Measurements from ENCODE around the gene FMNL3.

Gene FMNL3

DNA sequence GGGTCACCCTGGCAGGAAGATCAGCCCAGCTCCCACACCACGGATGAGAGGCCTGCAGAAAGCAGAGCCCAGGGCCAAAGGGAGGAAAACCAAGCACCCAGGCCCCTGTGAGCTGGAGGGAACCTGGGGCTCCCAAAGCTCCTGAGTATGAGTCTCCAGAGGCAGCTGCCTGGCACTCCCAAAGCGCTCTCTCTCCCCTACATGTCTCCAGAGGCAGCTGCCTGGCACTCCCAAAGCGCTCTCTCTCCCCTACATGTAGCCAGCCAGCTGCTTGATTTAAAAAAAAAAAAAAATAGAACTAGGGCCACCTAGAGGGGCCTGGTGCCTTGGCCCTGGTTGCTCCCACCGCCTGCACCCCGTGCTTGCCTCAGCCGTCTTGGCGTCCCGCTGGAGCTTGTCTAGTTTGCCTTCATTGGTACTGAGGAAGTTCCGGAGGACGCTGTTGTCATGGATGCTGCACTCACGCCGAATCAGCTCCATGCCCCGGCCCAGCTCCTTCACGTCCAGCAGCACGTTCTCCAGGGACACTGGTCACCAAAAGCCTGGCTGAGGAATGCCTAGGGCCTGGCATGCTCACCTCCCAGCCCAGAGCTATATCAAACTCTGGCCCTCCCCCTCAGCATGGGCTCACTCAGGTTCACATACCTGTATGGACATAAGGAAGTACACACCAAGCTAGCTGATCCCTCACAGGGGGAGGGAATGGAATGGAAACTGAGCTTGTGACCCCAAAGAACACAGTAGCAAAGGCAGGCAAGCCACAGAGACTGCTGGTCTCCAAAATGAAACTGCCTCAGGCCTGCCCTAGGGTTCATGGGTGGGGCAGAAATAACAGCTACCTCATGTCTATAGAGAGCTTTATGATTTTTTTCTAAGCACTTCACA lies 59.1 kb downstream of the FMNL3 start:
- DNase-seq (ENCODE audit: low read depth) = no peak
- TF ChIP-seq CTCF (conservative IDR thresholded peaks at IDR 0.05; ENCODE audit: control insufficient read depth, insufficient read depth, low read depth, low read length) = no peak
- H3K4me3 ChIP-seq (ENCODE audit: control insufficient read depth, low read depth, low read length) = no peak overlapping the region

- TF ChIP-seq CTCF (conservative IDR thresholded peaks at IDR 0.05; ENCODE audit: control insufficient read depth, insufficient read depth, low read depth, low read length) = no peak
- no peak overlapping the region for H3K4me3 ChIP-seq (ENCODE audit: control insufficient read depth, low read depth, low read length)
- no peak for DNase-seq (ENCODE audit: low read depth)
Measured at GRCh38 chr12:49646871-49647654, 60.1 kb downstream of the FMNL3 start.

DNA sequence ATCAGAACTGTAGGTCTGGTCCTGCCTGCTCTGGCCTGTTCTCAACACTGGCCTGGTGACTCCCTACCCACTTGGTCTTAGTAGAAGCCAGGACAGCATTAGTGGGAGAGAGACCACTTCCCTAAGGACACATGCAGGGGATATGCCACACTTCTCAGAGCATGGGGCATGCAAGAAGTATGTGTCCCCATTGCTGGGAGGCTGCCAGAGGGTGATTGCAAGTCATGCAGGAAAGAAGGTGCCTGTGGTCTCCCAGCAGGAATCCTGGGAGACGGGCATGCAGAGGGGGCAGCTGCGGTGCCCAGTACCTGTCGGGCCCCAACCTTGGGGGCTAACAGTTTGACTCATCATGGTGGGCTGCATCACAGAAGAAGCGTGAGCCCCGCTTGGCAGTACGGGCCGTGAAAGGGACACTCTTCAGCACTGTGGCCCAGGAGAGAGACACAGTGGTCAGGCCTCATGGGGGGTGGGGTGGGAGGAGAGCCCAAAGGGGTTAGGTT lies 60.8 kb downstream of the FMNL3 start:
- TF ChIP-seq CTCF (conservative IDR thresholded peaks at IDR 0.05; ENCODE audit: control insufficient read depth, insufficient read depth, low read depth, low read length) = no peak
- no peak for DNase-seq (ENCODE audit: low read depth)
- H3K4me3 ChIP-seq (ENCODE audit: control insufficient read depth, low read depth, low read length) = no peak overlapping the region

DNA sequence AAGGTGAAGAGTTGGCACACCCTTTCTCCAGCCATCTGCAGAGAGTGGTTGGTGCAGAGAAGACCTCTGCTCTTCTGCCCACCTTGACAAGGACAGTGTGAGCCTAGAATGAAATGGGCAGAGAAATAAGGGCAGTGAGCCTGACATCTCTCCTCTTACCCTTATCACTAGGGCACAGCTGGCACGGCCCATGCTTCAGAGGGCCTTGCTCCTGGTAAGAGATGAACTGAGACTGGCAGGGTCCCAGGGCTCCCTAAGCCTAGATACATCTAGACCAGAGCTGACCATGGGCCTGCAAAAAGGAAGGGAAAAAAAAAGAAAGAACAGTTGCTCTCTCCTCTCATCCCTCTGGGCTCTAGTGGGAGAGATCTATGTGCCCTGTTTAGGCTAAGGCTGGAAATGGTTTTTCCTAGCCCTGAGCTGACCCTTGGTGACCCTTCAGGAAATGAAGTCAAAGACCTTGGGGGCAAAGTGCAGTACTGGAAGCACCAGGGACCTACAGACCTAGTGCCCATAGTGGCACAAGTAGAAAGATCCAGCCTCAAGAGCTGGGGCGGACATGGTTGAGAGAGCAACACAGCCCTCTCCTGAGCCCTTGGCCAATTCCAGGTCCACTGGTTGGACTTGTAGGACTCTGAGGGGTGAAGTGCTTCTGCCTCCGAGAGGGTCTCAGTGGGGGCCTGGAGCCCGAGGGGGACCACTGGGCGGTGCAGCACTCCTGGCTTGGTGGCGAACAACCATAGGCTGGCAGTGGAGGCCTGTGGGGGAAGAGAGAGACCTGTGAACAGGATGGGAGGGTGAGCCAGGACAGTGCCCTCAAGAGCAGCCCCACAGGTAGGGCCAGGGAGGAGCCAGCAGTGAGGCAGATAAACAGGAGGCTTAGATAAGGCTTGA lies 61.8 kb downstream of the FMNL3 start:
- no peak overlapping the region for H3K4me3 ChIP-seq (ENCODE audit: control insufficient read depth, low read depth, low read length)
- TF ChIP-seq CTCF (conservative IDR thresholded peaks at IDR 0.05; ENCODE audit: control insufficient read depth, insufficient read depth, low read depth, low read length) = no peak
- no peak for DNase-seq (ENCODE audit: low read depth)

GRCh38 chr12:49644620-49644994 lies 62.6 kb downstream of the FMNL3 start:
- H3K4me3 ChIP-seq (ENCODE audit: control insufficient read depth, low read depth, low read length) = no peak overlapping the region
- DNase-seq (ENCODE audit: low read depth) = peak; percentile 75
- TF ChIP-seq CTCF (conservative IDR thresholded peaks at IDR 0.05; ENCODE audit: control insufficient read depth, insufficient read depth, low read depth, low read length) = peak; percentile 96

All from fibroblast of mammary gland (primary cell).